H1 (cell line): Measurements from ENCODE around the gene NOP9. TPM values are rescaled to one million over a fixed set of nuclear protein-coding genes. Genes with fewer than 3 reads are reported as not detected.

Experiments
- ATF3 ChIP-seq: IDR thresholded peaks from 2 replicates; pipeline ENCODE4 v1.6.1; 2011; ENCODE audit warnings: low read depth, mild to moderate bottlenecking, low read length; ENCODE audit not compliant: insufficient read depth
- BACH1 ChIP-seq: IDR thresholded peaks from 2 replicates; pipeline ENCODE4 v1.6.1; 2012; ENCODE audit warnings: low read length, improper control_type of control experiment
- CHD2 ChIP-seq: IDR thresholded peaks from 2 replicates; pipeline ENCODE4 v1.6.1; 2012; ENCODE audit warnings: low read length, improper control_type of control experiment
- EGR1 ChIP-seq: IDR thresholded peaks from 2 replicates; pipeline ENCODE4 v1.6.1; 2011; ENCODE audit warnings: low read depth, low read length, borderline replicate concordance
- PHF8 ChIP-seq: fragments of 200-600 bp; sonication (generic); conservative IDR thresholded peaks from 2 replicates; pipeline ENCODE4 v1.7.1; 2012; ENCODE audit warnings: low read depth, mild to moderate bottlenecking, inconsistent platforms, low read length, moderate library complexity
- POLR2AphosphoS5 ChIP-seq: IDR thresholded peaks from 2 replicates; pipeline ENCODE4 v1.6.1; 2011; ENCODE audit warnings: low read depth, low read length
- RFX5 ChIP-seq: IDR thresholded peaks from 2 replicates; pipeline ENCODE4 v1.6.1; 2011; ENCODE audit warnings: low read depth, low read length, improper control_type of control experiment, borderline replicate concordance
- RNF2 ChIP-seq: fragments of 200-900, 300-1000 bp; sonication (generic); IDR thresholded peaks from 2 replicates; pipeline ENCODE4 v1.7.1; 2016; ENCODE audit warnings: borderline replicate concordance, low read depth, mild to moderate bottlenecking, antibody characterized with exemption, low read length; ENCODE audit not compliant: poor library complexity, severe bottlenecking; ENCODE audit errors: missing control alignments
- SIRT6 ChIP-seq: IDR thresholded peaks from one replicate; pipeline ENCODE4 v1.7.1; 2012; ENCODE audit warnings: low read length, inconsistent platforms
- SP4 ChIP-seq: IDR thresholded peaks from 2 replicates; pipeline ENCODE4 v1.6.1; 2012; ENCODE audit warnings: low read length, inconsistent platforms
- TBP ChIP-seq: IDR thresholded peaks from 2 replicates; pipeline ENCODE4 v1.6.1; 2011; ENCODE audit warnings: low read depth, low read length, improper control_type of control experiment
- USF2 ChIP-seq: IDR thresholded peaks from 2 replicates; pipeline ENCODE4 v1.6.1; 2011; ENCODE audit warnings: low read length, improper control_type of control experiment
- polyA plus RNA-seq, 7 experiments: library from polyadenylated mRNA; depleted of rRNA in 3 of 7; stranded (reverse) in 5 of 7; unstranded in 2 of 7; fragments of >200 nt in 5 of 7; fragments of 200-250 nt in 2 of 7; gene quantifications; 1 replicate in 5 of 7; 2 replicates in 1 of 7; 4 replicates in 1 of 7; pipeline versions ENCODE4 v1.2.1 to v1.2.3, GENCODE V29; 2011 to 2013; ENCODE audit warnings: missing spikeins in 2 of 7, mixed read lengths in 2 of 7
- total RNA-seq: library from RNA; stranded (reverse); fragmentation: NEBNext Ultra II Directional; extraction: Animal tissue kit (Norgen Biotek cat#: 25700); gene quantifications from 2 replicates; pipeline ENCODE4 v1.2.1, GENCODE V29; 2021
- TF ChIP-seq, protein P1 (sequence below): IDR thresholded peaks from 2 replicates; pipeline ENCODE4 v1.6.1; 2012; ENCODE audit warnings: inconsistent platforms

The NOP9 gene
- total and polyA plus RNA-seq, 2 of the 8 experiments (the other 6 are each of a cell fraction or from before 2014, with no cell fraction given), result 17.8 to 34.8 TPM

- no peak for TF ChIP-seq USF2
- no peak for TF ChIP-seq RNF2
- peak; percentile 82 for TF ChIP-seq PHF8
- TF ChIP-seq SP4, result 0 out of 2 replicates have a peak, but pooled peaks have one; percentile 41
- TF ChIP-seq BACH1, result no peak
- peak; percentile 52; the same call in 1 of the 2 replicates for TF ChIP-seq CHD2
- TF ChIP-seq EGR1, result no peak
- TF ChIP-seq TBP, result peak; percentile 76
- TF ChIP-seq SIRT6, result no peak
- no peak for TF ChIP-seq RFX5
- peak; percentile 96 for TF ChIP-seq ATF3
- peak; percentile 86 for TF ChIP-seq POLR2AphosphoS5
- TF ChIP-seq, protein P1, sequence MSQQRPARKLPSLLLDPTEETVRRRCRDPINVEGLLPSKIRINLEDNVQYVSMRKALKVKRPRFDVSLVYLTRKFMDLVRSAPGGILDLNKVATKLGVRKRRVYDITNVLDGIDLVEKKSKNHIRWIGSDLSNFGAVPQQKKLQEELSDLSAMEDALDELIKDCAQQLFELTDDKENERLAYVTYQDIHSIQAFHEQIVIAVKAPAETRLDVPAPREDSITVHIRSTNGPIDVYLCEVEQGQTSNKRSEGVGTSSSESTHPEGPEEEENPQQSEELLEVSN, result peak; percentile 29; the same call in 1 of the 2 replicates
Observed at GRCh38 chr14:24299255-24300191, at the start of gene NOP9, which contains the start of gene DHRS1 (continued).
